GM21825 (cell line): Measurements from ENCODE around the gene CYSRT1.

Experiments
- ATAC-seq: cut with Tn5 transposase; IDR thresholded peaks from one replicate; pipeline ENCODE4 v1.9.1; 2021; ENCODE audit warnings: mild to moderate bottlenecking, moderate library complexity; ENCODE audit not compliant: unreplicated experiment

Gene CYSRT1

DNA sequence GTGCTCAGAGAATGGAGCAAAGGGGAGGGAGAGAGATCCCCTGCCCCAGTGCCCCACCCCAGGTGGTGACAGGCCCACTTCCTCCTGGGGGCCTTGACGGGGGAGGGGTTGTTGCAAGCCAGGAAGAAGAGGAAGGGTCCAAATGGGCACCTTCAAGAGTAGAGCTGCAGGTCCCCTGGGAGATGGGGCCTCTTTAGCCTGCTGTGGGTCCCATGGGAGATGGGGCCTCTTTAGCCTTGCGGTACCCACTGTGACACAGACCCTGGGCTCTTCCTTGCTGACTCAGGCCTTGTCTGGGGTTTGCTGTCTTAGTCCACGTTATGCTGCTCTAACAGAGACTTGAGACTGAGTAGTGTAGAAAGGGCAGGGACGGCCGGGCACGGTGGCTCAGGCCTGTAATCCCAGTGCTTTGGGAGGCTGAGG is 43.0 kb downstream of the CYSRT1 start:
- ATAC-seq: no peak

DNA sequence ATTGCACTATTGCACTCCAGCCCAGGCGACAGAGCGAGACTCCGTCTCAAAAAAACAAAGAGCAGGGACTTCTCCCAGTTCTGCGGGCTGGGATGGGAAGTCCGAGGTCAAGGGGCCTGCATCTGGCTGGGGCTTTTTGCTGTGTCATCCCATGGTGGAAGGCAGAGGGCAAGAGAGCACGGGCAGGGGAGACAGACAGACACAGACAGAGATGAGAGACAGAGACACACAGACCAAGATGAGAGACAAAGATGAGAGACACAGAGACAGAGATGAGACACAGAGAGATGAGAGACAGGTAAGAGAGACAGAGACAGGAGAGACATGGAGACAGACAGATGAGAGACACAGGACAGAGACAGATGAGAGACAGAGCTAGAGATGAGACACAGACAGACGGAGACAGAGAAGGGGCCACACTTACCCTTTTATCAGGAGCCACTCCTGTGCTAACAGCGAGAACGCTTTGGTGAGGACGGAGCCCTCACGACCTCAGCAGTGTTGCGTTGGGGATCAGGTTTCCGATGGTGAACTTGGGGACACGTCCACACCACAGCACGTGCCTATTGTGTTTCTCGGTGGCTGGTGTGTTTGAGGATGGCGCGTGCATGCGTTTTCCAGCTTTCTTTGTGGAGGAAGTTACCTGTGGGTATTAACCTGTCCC is 43.7 kb downstream of the CYSRT1 start:
- no peak for ATAC-seq

DNA sequence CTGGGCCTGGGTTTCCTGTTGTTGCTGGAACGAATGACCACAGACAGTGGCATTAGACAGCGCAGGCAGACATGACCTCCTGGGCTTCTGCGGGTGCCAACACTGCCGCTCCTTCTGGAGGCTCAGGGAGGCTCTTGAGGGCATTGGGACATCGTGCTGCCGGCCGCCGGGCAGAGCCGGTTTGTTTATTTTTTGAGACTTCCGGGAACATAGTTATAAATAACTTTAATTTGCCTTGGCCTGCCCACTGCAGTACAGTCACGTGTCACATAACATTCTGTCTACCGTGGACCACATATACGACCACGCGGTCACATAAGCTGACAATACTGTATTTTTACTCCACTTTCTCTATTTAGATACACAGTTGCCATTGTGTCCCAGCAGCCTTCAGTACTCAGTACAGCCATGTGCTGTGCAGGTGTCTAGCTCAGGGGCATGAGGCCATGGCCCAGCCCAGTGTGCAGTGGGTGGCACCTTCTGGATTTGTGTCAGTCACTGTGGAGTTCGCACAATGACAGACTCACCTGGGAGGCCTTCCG is 44.3 kb downstream of the CYSRT1 start:
- ATAC-seq: no peak

DNA sequence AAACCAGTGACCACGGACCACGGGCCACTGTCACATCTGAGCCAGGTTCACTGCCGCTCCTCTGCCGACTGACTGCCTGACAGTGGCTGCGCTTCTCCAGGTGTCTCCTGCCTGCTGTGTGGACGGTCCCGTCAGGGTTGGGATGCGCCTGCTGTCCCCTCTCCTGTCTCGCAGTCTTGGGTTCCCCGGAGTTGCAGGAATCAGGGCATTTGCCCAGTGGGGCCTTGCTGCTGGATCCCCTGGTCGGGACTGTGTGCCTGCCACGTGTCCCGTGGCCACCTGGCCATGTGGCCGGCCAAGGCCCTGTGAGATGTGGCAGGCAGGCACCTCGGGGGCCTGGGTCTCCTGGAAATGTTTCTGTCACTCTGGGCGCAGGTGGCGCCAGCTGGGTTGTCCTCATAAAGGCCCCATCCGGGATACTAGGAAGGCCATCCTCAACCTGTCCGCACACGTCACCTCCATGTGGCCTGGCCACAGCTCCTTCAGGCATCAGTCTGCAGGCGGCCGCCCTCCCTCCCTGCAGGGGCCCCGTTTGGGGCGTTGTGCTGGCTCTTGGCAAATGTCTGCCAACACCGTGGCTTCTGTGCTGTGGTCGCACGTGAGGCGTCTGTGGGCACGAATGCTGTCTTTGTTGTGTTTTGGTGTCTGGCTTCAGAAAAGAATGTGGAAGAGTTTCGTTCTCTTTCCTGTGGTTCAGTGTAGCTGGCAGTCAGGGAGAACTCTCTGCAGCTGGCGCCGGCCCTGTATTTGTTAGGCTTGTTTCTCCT is 46.1 kb downstream of the CYSRT1 start:
- ATAC-seq: no peak

DNA sequence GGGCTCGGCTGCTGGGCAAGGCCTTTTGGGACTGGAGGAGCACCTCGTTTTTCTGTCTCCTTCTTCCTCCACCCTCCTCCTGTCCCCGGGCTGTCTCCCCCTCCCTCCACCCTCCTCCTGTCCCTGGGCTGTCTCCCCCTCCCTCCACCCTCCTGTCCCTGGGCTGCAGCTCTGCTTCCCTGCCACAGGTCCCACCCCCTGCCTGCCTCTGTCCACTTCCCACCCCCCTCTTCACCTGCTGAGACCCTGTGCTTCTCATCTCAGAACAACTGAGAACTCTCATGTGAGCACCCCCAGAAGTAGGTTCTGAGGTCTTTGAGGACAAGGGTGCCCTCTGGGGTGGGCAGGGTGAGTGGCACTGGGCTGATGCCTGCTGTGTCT is 46.7 kb downstream of the CYSRT1 start:
- no peak for ATAC-seq

DNA sequence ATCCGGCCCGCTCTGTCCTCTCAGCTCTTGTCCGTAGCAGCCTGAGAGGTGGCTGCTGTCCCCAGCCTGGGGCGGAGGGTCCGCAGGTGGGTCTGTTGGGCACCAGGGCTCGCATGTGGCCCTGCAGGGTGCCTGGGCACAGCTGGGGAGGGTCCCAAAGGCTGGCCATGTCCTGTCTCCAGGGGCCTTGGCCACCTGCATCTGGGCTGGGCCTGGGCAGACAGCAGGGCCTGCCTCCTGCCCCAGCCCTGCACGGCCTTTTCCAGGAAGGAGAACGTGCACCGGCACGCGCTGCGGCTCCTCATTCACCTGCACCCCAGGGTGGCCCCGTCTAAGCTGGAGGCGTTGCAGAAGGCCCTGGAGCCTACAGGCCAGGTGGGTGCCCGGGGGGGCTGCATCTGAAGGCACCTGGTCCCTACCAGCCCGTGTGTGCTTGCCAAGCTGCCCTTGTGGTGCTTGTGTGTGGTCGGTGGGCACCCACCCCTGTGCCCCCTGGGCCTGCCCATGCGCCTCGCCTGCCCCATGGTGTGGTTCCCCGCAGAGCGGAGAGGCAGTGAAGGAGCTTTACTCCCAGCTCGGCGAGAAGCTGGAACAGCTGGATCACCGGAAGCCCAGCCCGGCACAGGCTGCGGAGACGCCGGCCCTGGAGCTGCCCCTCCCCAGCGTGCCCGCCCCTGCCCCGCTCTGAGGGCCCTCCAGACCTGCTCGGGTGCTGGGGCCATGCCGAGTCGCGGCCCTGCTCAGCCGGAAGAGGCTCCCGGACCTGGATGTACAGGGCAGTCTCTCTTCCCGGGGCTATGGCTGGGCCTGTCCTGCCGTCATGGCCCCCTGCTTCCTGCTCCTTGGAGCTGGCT is 47.5 kb downstream of the CYSRT1 start:
- no peak for ATAC-seq

DNA sequence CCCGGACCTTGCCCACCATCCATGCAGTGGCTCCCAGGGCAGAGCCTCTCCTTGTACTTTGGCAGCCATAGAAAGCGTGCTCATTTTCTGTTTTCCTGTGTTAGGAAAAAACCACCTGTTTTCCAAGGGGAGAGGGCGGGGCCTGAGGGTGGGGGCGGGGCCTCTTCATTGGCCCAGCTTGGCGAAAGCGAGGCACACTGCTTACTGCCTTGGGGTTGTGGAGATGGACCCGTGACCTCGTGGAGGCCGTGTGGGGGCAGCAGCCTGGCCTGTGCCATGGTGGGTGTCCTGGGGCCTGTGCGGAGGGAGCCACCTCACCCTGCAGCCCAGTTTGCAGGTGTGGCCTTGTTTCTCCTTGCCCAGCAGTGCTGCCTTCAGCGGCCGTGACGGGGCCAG is 48.1 kb downstream of the CYSRT1 start:
- no peak for ATAC-seq

DNA sequence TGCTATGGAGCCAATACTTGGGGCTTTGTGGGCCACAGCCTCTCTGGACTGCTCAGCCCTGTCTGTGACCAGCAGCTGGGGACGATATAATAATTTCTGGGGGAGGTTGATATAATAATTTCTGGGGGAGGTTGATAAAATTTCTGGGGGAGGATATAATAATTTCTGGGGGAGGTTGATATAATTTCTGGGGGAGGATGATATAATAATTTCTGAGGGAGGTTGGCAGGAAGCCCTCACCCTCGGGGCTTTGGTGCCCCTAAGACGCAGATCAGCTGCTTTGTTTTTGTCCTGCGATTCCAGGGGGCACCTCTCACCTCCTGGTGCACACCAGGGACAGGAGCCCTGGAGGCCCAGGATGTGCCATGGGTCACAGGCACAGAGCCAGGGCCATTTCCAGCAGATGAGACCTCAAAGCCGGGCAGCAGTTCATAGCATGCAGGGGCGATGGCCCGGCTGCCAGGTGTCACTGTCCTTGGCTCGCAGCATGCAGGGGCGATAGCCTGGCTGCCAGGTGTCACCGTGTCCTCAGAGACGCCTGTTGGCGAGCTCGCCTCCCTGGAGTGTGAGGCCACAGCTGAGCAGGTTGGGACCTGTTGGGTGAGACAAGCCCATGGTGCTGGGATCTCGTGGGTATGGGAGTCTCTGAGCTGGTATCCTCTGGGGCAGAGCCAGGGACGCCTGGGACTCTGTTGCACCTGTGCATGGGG is 48.8 kb downstream of the CYSRT1 start:
- ATAC-seq: no peak

DNA sequence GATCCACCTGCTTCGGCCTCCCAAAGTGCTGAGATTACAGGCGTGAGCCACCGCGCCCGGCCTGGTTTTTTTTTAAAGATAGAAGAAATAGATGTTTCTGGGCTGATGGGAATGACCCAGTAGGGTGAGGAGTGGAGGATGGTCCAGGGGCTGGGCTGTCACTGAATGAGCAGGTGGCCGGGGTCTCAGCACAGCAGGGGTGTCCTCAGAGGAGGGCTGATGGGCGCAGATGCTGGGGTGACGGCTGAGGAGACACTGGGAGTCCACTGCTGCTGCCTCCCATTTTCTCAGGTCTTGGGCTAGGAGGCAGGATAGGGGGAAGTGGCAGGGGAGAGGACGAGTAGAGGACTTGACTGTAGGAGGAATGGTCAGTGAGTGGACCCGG is 50.2 kb downstream of the CYSRT1 start:
- no peak for ATAC-seq
